A673 (cell line): ENCODE measurements around the gene CDH12.

Experiments
- CTCF ChIP-seq: fragments of 300-800, 200-600 bp; sonication (generic); conservative IDR thresholded peaks from 2 replicates; pipeline ENCODE4 v1.5.1; 2017; ENCODE audit warnings: low read depth, mild to moderate bottlenecking, antibody characterized with exemption, low read length, moderate library complexity, mixed read lengths
- EZH2 ChIP-seq: fragments of 200-600 bp; sonication (generic); IDR thresholded peaks from 2 replicates; pipeline ENCODE4 v1.6.1; 2017; ENCODE audit warnings: borderline replicate concordance, low read depth, mild to moderate bottlenecking, mixed read lengths, antibody characterized with exemption, low read length; ENCODE audit not compliant: poor library complexity, severe bottlenecking

DNA sequence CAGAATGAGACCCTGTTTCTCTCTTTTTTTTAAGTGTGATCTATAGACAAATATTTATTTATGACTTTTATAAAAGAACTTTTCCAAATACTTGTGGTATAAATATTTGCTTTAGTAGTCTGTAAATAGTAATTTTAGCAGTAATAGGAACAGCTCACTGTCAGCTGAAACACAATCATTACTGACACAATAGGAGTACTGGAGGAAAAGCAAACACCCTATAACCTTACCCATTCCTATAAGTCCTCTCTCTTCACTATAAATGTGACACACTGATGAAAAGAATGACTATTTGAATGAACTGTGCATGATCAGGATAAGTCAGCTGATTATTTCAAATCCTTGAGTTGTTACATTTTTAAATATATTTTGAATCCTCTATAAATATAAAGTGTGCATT is 72.4 kb downstream of the CDH12 start:
- TF ChIP-seq EZH2 (no peak), CTCF (no peak)
